ENCODE measurements around the gene DCAF17. TPM values are rescaled to one million over a fixed set of nuclear protein-coding genes. Genes with fewer than 3 reads are reported as not detected.
A peak's percentile ranks its signal among the peaks of the same experiment; 100 is the strongest.

The DCAF17 gene
- total and polyA plus RNA-seq, 2 donors (not counting 1 experiment from before 2014, with no cell fraction given), result 8.8 to 29.4 TPM

DNA sequence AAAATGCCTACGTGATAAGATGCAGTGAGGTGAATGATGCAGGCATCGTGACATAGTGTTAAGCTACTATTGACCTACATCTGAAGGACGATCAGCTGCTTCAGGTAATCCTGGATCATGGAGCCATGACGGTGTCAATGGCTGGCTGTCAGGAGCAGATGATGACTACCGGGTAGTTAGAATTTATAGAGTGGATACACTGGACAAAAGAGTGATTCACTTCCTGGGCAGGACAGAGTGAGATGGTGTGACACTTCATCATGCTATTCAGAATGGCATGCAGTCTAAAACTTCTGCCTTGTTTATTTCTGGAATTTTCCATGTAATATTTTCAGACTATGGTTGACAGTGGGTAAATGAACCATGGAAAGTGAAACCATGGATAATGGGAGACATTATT is 29.8 kb upstream of the DCAF17 start:
- DNase-seq, result no peak
- Mint-ChIP-seq H3K27me3 (no peaks in the 10 kb centered on the region), H3K9me3 (ENCODE audit: insufficient read depth) (peaks cover 6% of the 10 kb centered on the region), H3K4me3 (no peak overlapping the region), H3K4me1 (peaks cover 44% of the 10 kb centered on the region), H3K27ac (no peak overlapping the region)
- no peak overlapping the region for H3K4me2 ChIP-seq (replicated peaks; ENCODE audit: low read depth, low read length, poor library complexity, severe bottlenecking)
- no peak overlapping the region for H3K9ac ChIP-seq (ENCODE audit: low read length)
- H3K9me3 ChIP-seq (ENCODE audit: control extremely low read depth in 1 of 3, control insufficient read depth in 2 of 3, insufficient read depth in 1 of 3, low read length in 2 of 3), result peaks cover 0 to 8% (median 4%) of the 10 kb centered on the region in 3 donors
- H3K79me2 ChIP-seq (ENCODE audit: control insufficient read depth, insufficient read depth, low read length), result peaks cover 20% of the 10 kb centered on the region
- H3K27me3 ChIP-seq (replicated peaks in 1 of 4; ENCODE audit: control extremely low read depth in 1 of 4, control insufficient read depth in 3 of 4, insufficient read depth in 4 of 4, low read length in 3 of 4), result no peaks in the 10 kb centered on the region
- TF ChIP-seq EZH2 (IDR thresholded peaks at IDR 0.05; ENCODE audit: borderline replicate concordance, insufficient read depth, low read depth, low read length, poor library complexity, severe bottlenecking), result no peak
- TF ChIP-seq, protein P1, sequence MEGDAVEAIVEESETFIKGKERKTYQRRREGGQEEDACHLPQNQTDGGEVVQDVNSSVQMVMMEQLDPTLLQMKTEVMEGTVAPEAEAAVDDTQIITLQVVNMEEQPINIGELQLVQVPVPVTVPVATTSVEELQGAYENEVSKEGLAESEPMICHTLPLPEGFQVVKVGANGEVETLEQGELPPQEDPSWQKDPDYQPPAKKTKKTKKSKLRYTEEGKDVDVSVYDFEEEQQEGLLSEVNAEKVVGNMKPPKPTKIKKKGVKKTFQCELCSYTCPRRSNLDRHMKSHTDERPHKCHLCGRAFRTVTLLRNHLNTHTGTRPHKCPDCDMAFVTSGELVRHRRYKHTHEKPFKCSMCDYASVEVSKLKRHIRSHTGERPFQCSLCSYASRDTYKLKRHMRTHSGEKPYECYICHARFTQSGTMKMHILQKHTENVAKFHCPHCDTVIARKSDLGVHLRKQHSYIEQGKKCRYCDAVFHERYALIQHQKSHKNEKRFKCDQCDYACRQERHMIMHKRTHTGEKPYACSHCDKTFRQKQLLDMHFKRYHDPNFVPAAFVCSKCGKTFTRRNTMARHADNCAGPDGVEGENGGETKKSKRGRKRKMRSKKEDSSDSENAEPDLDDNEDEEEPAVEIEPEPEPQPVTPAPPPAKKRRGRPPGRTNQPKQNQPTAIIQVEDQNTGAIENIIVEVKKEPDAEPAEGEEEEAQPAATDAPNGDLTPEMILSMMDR (IDR thresholded peaks at IDR 0.05), result no peak
- WGBS (ENCODE audit: insufficient coverage), result 100% methylated on average over 5 of the region's 5 CpGs
- ATAC-seq (ENCODE audit: low read depth), result no peak
- no peak overlapping the region for H3K27ac ChIP-seq (ENCODE audit: low read length in 2 of 2)
- ChIA-PET POLR2A (no interaction called here), CTCF (no interaction called here)
- intact Hi-C loops (cut with micrococcal nuclease), result no loop called here
- no peaks in the 10 kb centered on the region for H4K20me1 ChIP-seq (ENCODE audit: control insufficient read depth, insufficient read depth, low read length, poor library complexity, severe bottlenecking)
- no peak overlapping the region for H3K4me3 ChIP-seq (ENCODE audit: control extremely low read depth in 1 of 5, extremely low read depth in 1 of 5, insufficient read depth in 1 of 5, low read depth in 2 of 5, low read length in 4 of 5)
- peaks cover 37 to 40% of the 10 kb centered on the region in 2 donors for H3K4me1 ChIP-seq (ENCODE audit: control insufficient read depth in 2 of 2, insufficient read depth in 2 of 2, low read length in 2 of 2)
- no peak overlapping the region for H2AFZ ChIP-seq (ENCODE audit: insufficient read depth, low read depth, low read length, poor library complexity, severe bottlenecking)
- H3K36me3 ChIP-seq (replicated peaks in 1 of 2; ENCODE audit: control extremely low read depth in 1 of 2, control insufficient read depth in 1 of 2, extremely low read depth in 1 of 2, insufficient read depth in 2 of 2, low read length in 1 of 2), result no peaks in the 10 kb centered on the region

DNA sequence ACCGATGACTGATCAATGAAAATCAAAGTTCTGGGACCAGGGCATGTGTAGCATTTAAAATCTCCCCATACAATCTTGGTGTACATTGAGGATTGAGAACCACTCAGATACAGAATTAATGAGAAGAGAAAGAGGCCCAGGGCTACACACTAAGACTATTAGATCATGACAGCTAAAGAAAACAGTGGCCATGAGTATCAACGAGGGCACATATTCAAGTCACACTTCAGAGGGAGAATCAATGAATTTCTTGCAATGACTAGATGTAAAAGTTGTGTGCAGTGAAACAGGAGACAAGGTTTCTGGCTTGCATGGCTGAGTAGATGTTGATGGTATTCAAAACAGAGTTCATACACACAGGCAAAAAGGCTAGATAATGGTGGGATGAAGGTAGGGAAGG is 29.3 kb upstream of the DCAF17 start:
- H3K4me3 Mint-ChIP-seq, result no peak overlapping the region
- Histone ChIP-seq H3K9ac (ENCODE audit: low read length) (no peak overlapping the region), H3K79me2 (ENCODE audit: control insufficient read depth, insufficient read depth, low read length) (peaks cover 25% of the 10 kb centered on the region), H3K27me3 (replicated peaks in 1 of 4; ENCODE audit: control extremely low read depth in 1 of 4, control insufficient read depth in 3 of 4, insufficient read depth in 4 of 4, low read length in 3 of 4) (no peaks in the 10 kb centered on the region), H2AFZ (ENCODE audit: insufficient read depth, low read depth, low read length, poor library complexity, severe bottlenecking) (peak overlapping the region; percentile 1), H3K27ac (ENCODE audit: low read length in 2 of 2) (peak overlapping the region in 1 of 2 donors; percentile 93), H3K4me2 (replicated peaks; ENCODE audit: low read depth, low read length, poor library complexity, severe bottlenecking) (peak overlapping the region; percentile 9), H3K9me3 (ENCODE audit: control extremely low read depth in 1 of 3, control insufficient read depth in 2 of 3, insufficient read depth in 1 of 3, low read length in 2 of 3) (peaks cover 0 to 8% (median 4%) of the 10 kb centered on the region in 3 donors), H3K36me3 (replicated peaks in 1 of 2; ENCODE audit: control extremely low read depth in 1 of 2, control insufficient read depth in 1 of 2, extremely low read depth in 1 of 2, insufficient read depth in 2 of 2, low read length in 1 of 2) (no peaks in the 10 kb centered on the region), H4K20me1 (ENCODE audit: control insufficient read depth, insufficient read depth, low read length, poor library complexity, severe bottlenecking) (no peaks in the 10 kb centered on the region), H3K4me1 (ENCODE audit: control insufficient read depth in 2 of 2, insufficient read depth in 2 of 2, low read length in 2 of 2) (peaks cover 34 to 39% of the 10 kb centered on the region in 2 donors), H3K4me3 (ENCODE audit: control extremely low read depth in 1 of 5, extremely low read depth in 1 of 5, insufficient read depth in 1 of 5, low read depth in 2 of 5, low read length in 4 of 5) (no peak overlapping the region)
- intact Hi-C loops (cut with micrococcal nuclease), result loop anchor here (5.0 kb wide), 1 partner anchor 77 kb away; no protein-coding TSS in a partner anchor
- DNase-seq, result no peak
- CTCF ChIA-PET, result no interaction called here
- 67% methylated on average over 1 of the region's 2 CpGs for WGBS (ENCODE audit: insufficient coverage)
- H3K27me3 Mint-ChIP-seq, result no peaks in the 10 kb centered on the region
- no peak for ATAC-seq (ENCODE audit: low read depth)
- no peak for TF ChIP-seq EZH2 (IDR thresholded peaks at IDR 0.05; ENCODE audit: borderline replicate concordance, insufficient read depth, low read depth, low read length, poor library complexity, severe bottlenecking)
- TF ChIP-seq, protein P1 (IDR thresholded peaks at IDR 0.05), result no peak
- peaks cover 46% of the 10 kb centered on the region for H3K4me1 Mint-ChIP-seq
- POLR2A ChIA-PET, result no interaction called here
- H3K27ac Mint-ChIP-seq, result peak overlapping the region; percentile 91
- peaks cover 6% of the 10 kb centered on the region for H3K9me3 Mint-ChIP-seq (ENCODE audit: insufficient read depth)
